ENCODE data around the gene IFITM1. TPM values are rescaled to one million over a fixed set of nuclear protein-coding genes. Genes with fewer than 3 reads are reported as not detected.

IFITM1 gene
- total RNA-seq, 1 donor, result 64.4 TPM

- Histone ChIP-seq H2AFZ (ENCODE audit: low read length) (no peak overlapping the region), H3K4me3 (ENCODE audit: insufficient read depth, low read length) (no peak overlapping the region), H3K9me3 (ENCODE audit: low read depth, low read length) (no peaks in the 10 kb centered on the region), H4K20me1 (ENCODE audit: insufficient read depth, low read length) (no peaks in the 10 kb centered on the region), H3K79me2 (ENCODE audit: insufficient read depth, low read length) (no peaks in the 10 kb centered on the region), H3K4me1 (ENCODE audit: insufficient read depth, low read length) (no peaks in the 10 kb centered on the region), H3K36me3 (ENCODE audit: insufficient read depth, low read length) (no peaks in the 10 kb centered on the region), H3K4me2 (ENCODE audit: insufficient read depth, low read length) (no peak overlapping the region), H3K27ac (ENCODE audit: low read depth, low read length) (no peak overlapping the region), H3K27me3 (ENCODE audit: insufficient read depth, low read length) (peaks cover 4% of the 10 kb centered on the region)
- TF ChIP-seq CTCF (IDR thresholded peaks at IDR 0.05; ENCODE audit: extremely low read depth, low read depth, low read length), result no peak
- DNase-seq (ENCODE audit: insufficient read length, low spot score, missing footprints), result peak; percentile 34
These were observed 22.9 kb downstream of the IFITM1 start for GRCh38 chr11:336659-337198.

DNA sequence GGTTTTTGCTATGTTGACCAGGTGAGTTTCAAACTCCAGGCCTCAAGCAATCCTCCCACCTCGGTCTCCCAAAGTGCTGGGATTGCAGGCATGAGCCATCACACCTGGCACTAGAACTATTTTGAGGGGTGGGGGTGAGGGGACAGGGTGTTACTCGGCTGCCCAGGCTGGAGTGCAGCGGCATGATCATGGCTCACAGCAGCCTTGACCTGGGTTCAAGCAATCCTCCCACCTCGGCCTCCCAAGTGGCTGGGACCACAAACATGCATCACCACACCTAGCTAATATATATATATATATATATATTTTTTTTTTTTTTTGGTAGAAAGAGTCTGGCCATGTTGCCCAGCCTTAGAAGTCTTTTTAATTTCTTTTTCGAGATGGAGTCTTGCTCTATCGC, 23.9 kb downstream of the IFITM1 start:
- no peak overlapping the region for H3K4me2 ChIP-seq (ENCODE audit: insufficient read depth, low read length)
- H3K4me1 ChIP-seq (ENCODE audit: insufficient read depth, low read length), result no peaks in the 10 kb centered on the region
- no peak overlapping the region for H2AFZ ChIP-seq (ENCODE audit: low read length)
- no peak for TF ChIP-seq CTCF (IDR thresholded peaks at IDR 0.05; ENCODE audit: extremely low read depth, low read depth, low read length)
- H4K20me1 ChIP-seq (ENCODE audit: insufficient read depth, low read length), result no peaks in the 10 kb centered on the region
- no peak overlapping the region for H3K4me3 ChIP-seq (ENCODE audit: insufficient read depth, low read length)
- H3K9me3 ChIP-seq (ENCODE audit: low read depth, low read length), result no peaks in the 10 kb centered on the region
- H3K27ac ChIP-seq (ENCODE audit: low read depth, low read length), result no peak overlapping the region
- H3K79me2 ChIP-seq (ENCODE audit: insufficient read depth, low read length), result no peaks in the 10 kb centered on the region
- peaks cover 4% of the 10 kb centered on the region for H3K27me3 ChIP-seq (ENCODE audit: insufficient read depth, low read length)
- H3K36me3 ChIP-seq (ENCODE audit: insufficient read depth, low read length), result no peaks in the 10 kb centered on the region
- no peak for DNase-seq (ENCODE audit: insufficient read length, low spot score, missing footprints)

GRCh38 chr11:339963-340362, 26.1 kb downstream of the IFITM1 start:
- Histone ChIP-seq H3K4me1 (ENCODE audit: insufficient read depth, low read length) (no peaks in the 10 kb centered on the region), H4K20me1 (ENCODE audit: insufficient read depth, low read length) (no peaks in the 10 kb centered on the region), H3K4me2 (ENCODE audit: insufficient read depth, low read length) (no peak overlapping the region), H3K4me3 (ENCODE audit: insufficient read depth, low read length) (no peak overlapping the region), H3K36me3 (ENCODE audit: insufficient read depth, low read length) (no peaks in the 10 kb centered on the region), H3K27me3 (ENCODE audit: insufficient read depth, low read length) (peaks cover 4% of the 10 kb centered on the region), H3K79me2 (ENCODE audit: insufficient read depth, low read length) (no peaks in the 10 kb centered on the region), H3K9me3 (ENCODE audit: low read depth, low read length) (no peaks in the 10 kb centered on the region), H2AFZ (ENCODE audit: low read length) (no peak overlapping the region), H3K27ac (ENCODE audit: low read depth, low read length) (no peak overlapping the region)
- no peak for DNase-seq (ENCODE audit: insufficient read length, low spot score, missing footprints)
- no peak for TF ChIP-seq CTCF (IDR thresholded peaks at IDR 0.05; ENCODE audit: extremely low read depth, low read depth, low read length)

DNA sequence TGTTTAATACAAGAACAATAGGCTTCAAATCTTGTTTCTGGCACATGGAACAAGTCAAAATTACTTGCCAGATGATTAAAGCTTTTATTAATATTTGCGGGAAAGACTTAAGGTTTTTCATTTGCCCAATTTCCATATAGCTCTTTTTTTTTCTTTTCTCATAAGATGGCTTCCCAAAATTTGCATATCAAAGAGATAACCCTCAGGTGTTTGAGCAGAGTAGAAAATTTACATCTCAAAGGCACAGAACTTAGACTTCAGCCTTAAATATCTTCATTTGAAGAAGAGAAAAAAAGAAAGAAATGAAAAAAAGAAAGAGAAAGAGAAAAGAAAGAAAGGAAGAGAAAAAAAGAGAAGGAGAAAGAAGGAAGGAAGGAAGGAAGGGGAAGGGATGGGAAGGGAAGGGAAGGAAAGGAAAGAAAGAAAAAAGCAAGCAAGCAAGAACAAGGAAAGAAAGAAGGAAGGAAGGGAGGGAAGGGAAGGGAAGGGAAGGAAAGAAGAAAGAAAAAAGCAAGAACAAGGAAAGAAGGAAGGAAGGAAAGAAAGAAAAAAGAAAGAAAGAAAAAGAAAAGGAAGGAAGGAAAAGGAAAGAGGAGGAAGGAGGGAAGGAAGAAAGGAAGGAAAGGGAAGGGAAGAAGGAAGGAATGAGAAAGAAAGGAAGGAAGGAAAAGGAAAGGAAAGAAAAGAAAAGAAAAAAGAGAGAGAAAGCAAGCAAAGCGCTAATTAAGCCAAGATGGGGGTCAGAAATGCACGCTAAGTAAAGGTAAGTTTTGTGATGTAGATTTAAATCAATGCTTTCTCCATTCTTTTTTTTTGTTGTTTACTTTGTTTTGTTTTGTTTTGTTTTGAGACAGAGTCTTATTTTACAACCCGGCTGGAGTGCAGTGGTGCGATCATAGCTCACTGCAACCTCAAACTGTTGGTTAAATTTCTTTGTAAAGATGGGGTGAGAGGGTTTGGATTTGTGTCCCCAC, 27.0 kb downstream of the IFITM1 start:
- Histone ChIP-seq H3K36me3 (ENCODE audit: insufficient read depth, low read length) (no peaks in the 10 kb centered on the region), H3K9me3 (ENCODE audit: low read depth, low read length) (no peaks in the 10 kb centered on the region), H3K27ac (ENCODE audit: low read depth, low read length) (no peak overlapping the region), H2AFZ (ENCODE audit: low read length) (no peak overlapping the region), H3K4me1 (ENCODE audit: insufficient read depth, low read length) (no peaks in the 10 kb centered on the region), H3K4me2 (ENCODE audit: insufficient read depth, low read length) (no peak overlapping the region), H4K20me1 (ENCODE audit: insufficient read depth, low read length) (no peaks in the 10 kb centered on the region), H3K4me3 (ENCODE audit: insufficient read depth, low read length) (no peak overlapping the region), H3K27me3 (ENCODE audit: insufficient read depth, low read length) (peaks cover 4% of the 10 kb centered on the region), H3K79me2 (ENCODE audit: insufficient read depth, low read length) (no peaks in the 10 kb centered on the region)
- DNase-seq (ENCODE audit: insufficient read length, low spot score, missing footprints), result no peak
- no peak for TF ChIP-seq CTCF (IDR thresholded peaks at IDR 0.05; ENCODE audit: extremely low read depth, low read depth, low read length)
